HG02623 (cell line): ENCODE results near the gene TSPY2.
"Not testable (repeated sequence)": the region's sequence is repeated elsewhere in the genome, so short reads cannot be mapped to it uniquely, and the experiment has no call there.

Experiments
- ATAC-seq: cut with Tn5 transposase; IDR thresholded peaks from one replicate; pipeline ENCODE4 v1.9.1; 2021; ENCODE audit warnings: moderate library complexity; ENCODE audit not compliant: unreplicated experiment

TSPY2 gene

GRCh38 chrY:6245923-6246322 lies at the start of gene TSPY2:
Gene TSPY2 (plus strand): TSS chrY:6246223. CDS start chrY:6246269, 46 bp downstream.
- ATAC-seq = not testable (repeated sequence)

GRCh38 chrY:6209565-6209964 lies 36.5 kb upstream of the TSPY2 start:
- not testable (repeated sequence) for ATAC-seq

- ATAC-seq = not testable (repeated sequence)
Observed at GRCh38 chrY:6217045-6217444, 29.0 kb upstream of the TSPY2 start.

DNA sequence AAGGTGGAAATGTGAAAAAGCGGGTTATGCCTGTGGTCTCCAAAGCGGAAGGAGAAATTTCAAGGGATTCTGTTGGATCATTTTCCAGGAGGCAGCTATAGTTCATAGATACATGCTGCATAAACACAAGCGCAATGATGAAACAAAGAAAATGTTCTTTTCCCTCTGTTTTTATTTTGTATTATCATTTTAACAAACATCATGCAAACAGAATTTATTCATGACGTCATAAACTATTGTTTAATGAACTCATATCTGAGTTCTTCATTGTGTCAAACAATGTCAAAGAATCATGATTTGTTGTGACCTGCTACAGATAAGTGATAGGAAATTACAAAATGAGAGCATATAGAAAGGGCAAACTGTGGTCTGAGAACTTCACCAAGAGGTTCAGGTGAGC lies 23.8 kb downstream of the TSPY2 start:
- ATAC-seq = not testable (repeated sequence)
